ENCODE data around the gene PCCA.

DNA sequence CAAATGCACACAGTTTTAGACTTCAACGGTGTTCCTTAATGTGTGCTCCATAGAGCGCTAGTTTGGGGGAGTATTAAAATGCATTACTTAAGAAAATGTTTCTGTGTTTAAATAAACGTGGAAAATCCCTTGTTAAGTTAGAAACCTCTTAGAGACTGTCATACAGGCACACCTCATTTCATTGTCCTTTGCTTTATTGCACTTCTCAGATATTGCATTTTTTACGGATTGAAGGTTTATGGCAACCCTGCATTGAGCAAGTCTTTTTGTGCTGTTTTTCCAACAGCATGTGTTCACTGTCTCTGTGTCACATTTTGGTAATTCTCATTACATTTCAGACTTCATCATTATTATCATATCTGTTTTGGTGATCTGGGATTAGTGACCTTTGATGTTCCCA, 255.7 kb downstream of the PCCA start:
- TF ChIP-seq POLR2AphosphoS5 (IDR thresholded peaks at IDR 0.05; ENCODE audit: low read depth, low read length) (no peak), POLR2A (IDR thresholded peaks at IDR 0.05; ENCODE audit: low read depth, low read length) (no peak)

All from GM12892 (cell line).